HG03139 (cell line): ENCODE data around the gene KRIT1.
"Not testable (repeated sequence)": the region's sequence is repeated elsewhere in the genome, so short reads cannot be mapped to it uniquely, and the experiment has no call there.

Source experiments
- ATAC-seq: cut with Tn5 transposase; IDR thresholded peaks from one replicate; pipeline ENCODE4 v1.9.1; 2021; ENCODE audit not compliant: unreplicated experiment

KRIT1 gene

DNA sequence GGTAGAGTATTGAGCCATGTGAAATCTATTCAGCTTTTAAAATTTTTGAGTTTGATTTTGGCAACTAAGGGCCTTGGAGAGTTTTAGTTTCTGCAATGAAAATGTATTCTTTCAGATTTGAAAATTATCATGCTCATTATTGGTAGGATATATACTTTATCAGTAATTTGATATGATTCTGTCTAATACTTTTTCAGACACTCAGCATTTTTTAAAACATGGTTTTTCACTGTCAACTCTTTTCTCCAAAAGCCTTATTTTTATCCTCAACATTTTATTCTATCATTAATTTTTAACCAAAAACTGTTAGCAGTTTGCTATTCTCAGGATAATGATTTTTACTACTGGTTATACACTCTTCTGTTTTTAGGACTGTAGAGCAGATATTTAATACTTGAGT, 4.9 kb upstream of the KRIT1 start:
- no peak for ATAC-seq

DNA sequence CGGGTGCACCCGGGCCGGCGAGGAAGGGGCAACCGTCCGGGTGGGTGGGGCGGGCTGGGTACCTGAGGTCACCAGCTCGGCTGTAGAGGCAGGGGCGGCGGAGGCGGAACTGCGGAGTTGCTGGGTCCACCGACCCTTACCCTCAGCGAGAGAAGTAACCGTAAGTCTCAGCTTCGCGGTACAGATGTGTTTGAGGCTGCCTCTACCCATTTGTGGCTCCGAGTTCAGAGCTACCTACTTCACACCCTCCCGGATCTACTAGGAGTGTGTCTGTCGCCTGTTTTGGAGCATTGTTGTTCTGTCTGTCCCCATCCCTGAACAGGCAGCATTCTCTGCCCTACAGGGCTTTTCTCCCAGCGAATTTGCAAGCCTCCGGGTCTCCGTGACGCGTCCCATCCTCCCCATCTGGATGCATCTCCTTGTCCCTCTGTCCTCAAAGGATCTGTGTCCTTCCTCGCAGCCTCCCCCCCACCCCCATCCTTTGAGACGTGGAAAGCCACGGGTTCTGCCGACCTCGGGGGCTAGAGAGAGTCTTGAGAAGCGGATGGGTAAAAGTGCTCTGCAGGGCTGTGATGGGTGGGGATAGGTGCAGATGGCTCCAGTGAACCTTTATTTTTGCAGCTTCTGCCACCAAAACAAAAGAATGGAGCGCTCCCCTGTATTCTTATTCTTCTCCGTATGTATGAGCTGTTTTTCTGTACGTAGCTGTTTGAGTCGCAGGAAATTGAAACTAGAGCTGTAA, 817 bp upstream of the KRIT1 start:
- peak; percentile 29 for ATAC-seq

DNA sequence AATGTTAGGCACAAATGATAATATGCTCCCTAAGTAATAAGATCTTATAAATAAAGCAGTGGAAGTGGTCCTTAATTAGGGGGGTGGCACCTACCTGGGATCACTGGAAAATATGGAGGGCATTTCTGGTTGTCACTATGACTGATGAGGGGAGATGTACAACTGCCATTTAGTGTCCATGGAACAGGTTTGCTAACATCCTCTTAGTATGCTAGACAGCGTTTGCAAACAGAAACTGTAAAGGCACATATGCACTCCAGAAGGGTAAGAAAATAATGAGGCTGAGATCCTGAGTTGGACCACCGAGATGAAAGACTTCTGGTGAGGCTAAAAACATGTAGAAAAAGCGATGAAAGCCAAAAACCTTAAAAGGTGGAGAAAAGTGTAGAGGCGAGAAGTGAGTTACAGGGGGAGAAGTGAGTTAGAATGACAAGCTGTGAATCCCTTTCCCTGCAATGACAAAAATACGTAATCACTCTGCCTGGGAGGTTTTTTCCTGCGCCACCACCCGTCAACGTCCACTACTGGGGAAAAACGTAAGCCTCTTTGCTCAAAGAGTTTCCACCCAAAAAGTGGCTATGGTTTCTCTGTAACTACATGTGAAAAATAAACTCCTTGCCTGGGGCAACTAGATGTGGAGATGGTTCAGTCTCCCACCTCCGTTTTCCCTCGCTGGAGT, 767 bp downstream of the KRIT1 start:
- peak; percentile 1 for ATAC-seq

DNA sequence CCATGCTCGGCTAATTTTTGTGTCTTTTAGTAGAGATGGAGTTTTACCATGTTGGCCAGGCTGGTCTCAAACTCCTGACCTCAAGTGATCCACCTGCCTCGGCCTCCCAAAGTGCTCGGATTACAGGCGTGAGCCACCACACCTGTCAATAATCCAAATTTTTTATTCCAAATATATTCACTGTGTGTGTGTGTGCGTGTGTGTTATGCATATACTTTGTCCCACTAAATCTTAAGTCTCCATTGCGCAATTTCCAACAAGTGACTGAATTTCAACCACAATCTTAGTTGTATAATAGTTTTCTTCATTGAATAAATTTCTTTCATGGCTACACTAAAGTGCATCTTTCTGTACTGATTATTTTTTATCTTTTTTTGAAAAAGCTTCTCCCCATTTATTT, 2.7 kb downstream of the KRIT1 start:
- no peak for ATAC-seq

DNA sequence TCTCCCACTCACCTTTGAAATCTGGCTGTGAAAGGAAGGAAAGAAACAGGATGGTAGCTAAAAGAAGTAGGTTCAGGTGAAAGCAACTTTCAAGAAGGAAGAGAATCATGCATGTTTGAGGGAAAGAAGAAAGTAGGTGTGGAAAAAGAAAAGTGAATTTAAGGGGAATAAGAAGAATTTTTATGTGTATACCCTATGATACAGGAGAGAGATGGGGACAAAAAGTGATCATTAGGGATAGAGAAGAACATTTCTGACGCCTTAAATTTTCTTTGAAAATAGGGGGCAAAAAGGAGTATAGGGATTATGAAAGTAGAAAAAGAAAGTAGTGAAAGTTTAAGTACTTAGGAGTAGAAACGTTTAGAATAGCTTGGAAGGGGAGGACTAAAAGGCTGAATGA, 15.2 kb downstream of the KRIT1 start:
- no peak for ATAC-seq

DNA sequence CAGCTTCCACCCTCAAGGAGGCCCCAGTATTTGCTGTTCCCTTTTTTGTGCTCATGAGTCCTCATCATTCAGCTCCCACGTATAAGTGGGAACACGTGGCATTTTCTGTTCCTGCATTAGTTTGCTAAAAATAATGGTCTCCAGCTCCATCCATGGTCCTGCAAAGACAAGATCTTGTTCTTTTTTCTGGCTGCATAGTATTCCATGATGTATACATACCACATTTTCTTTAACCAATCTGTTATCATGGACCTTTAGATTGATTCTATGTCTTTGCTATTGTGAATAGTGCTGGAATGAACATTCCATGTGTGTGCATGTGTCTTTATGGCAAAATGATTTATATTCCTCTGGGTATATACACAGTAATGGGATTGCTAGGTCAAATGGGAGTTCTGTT, 17.0 kb downstream of the KRIT1 start:
- ATAC-seq, result no peak

DNA sequence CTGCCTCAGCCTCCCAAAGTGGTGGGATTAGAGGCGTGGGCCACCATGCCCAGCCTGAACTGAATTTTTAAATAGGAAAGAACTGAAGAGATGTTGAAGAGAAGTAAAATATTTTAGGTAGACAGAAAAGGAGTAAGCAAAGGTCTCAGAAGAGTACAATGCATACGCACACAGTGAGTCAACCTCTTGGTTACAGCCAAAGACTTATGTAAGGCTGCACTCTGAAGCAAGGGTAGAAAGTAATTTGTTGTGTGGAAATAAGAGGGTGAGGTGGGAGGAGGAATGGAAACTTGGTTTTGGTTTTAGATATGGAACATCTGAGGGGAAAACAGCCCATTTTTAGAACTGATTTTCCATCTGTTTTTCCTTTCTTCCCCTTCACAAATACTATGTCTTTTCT, 17.6 kb downstream of the KRIT1 start:
- no peak for ATAC-seq

DNA sequence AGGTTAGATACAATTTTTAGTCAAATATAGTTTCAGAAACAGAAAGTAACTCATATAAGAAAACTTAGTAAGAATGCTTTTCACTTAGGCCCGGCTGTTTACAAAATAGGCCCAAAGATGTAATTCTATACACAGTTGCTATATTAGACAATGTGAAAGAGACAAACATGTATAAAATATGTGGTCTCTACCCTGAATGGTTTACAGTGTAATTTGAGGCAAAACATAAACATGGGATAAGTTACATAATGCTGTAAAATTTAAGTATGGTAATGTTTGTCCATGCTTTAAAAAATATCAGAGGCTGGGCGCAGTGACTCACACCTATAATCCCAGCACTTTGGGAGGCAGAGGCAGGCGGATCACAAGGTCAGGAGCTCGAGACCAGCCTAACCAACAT, 18.7 kb downstream of the KRIT1 start:
- ATAC-seq, result no peak

DNA sequence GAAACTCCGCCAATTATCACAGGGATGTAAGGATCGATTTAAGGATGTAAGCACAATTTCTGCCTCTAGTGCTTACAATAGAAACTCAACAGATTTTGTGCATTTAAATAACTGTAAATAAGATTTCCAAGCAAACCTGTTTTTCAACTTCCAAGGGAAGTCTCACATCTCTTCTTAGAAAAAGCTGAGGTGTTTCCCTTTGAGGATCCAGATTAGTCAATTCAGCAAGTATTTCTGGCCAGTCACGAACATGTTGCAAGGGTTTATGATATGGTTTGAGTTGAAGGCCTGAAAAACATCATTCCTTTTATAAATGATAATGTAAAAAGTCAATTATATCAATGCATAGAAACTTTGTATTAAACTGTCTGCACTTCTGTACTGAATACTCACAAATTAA, 23.9 kb downstream of the KRIT1 start:
- no peak for ATAC-seq

DNA sequence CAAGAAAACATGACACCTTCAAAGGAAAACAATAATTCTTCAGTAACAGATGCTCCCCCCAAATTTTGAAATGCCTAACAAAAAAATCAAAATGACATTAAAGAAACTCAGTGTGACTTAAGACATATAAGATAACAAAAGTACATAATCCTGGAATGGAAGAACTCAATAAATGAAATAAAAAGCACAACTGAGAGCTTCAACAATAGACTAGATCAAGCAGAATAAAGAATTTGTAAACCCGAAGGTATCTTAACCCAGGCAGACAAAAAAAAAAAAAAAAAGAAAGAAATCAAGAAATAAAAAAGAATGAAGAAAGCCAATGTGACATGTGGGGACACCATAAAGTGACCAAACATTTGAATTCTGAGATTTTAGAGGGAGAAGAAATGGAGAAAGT, 39.0 kb downstream of the KRIT1 start:
- ATAC-seq, result no peak

DNA sequence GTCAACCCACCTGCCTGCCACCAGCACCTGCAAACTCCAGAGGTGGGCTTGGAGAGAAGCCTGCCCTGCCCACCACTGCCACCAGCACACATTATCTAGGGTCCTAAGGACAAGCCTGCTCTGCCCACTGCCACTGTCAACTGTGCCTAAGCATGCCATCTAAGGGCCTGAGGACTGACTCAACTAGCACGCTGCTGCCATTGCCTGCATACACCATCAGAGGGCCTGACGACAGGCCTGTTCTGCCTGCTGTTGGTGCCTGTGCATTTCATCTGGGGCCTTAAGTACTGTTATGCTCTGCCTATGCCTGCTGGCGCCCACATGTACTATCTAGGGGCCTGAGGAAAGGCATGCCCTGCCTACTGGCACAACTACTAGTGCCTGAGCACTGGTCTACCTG, 39.7 kb downstream of the KRIT1 start:
- ATAC-seq, result no peak

DNA sequence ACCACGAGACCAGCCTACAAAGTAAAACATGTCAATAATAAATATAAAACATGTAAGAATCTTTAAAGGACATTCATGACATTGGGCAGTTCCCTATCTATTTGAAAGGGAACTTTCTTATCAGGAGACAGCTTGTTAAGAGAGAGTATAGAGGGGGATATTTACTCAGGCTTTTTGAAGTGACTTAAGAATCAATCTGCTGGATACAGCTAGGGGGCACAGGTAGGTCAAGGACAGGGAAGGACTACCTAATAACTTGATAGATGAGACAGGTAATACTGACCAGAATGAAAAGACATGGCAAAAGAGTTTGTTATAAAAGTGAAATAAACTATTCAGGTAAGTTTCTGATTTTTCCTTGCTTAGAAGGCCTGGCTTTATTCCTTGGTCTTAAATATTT, 44.9 kb downstream of the KRIT1 start:
- ATAC-seq, result no peak

DNA sequence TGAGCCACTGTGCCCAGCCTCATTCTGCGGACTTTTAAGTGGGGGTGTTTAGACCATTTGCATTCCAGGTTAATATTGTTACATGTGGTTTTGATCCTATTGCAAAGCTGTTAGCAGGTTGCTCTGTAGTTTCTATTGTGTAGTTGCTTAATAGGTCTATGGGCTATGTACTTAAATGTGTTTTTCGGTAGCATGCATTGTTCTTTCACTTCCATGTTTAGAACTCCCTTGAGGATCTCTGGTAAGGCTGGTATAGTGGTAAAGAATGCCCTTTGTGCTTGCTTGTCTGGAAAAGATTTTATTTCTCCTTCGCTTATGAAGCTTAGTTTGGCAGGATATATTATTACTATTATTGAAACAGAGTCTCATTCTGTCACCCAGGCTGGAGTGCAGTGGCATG, 53.4 kb downstream of the KRIT1 start:
- ATAC-seq, result no peak

DNA sequence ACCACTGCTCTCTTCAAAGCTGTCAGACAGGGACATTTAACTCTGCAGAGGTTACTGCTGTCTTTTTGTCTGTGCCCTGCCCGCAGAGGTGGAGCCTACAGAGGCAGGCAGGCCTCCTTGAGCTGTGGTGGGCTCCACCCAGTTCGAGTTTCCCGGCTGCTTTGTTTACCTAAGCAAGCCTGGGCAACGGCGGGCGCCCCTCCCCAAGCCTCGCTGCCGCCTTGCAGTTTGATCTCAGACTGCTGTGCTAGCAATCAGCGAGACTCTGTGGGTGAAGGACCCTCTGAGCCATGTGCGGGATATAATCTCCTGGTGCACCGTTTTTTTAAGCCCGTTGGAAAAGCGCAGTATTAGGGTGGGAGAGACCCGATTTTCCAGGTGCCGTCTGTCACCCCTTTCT, 56.5 kb downstream of the KRIT1 start:
- not testable (repeated sequence) for ATAC-seq

DNA sequence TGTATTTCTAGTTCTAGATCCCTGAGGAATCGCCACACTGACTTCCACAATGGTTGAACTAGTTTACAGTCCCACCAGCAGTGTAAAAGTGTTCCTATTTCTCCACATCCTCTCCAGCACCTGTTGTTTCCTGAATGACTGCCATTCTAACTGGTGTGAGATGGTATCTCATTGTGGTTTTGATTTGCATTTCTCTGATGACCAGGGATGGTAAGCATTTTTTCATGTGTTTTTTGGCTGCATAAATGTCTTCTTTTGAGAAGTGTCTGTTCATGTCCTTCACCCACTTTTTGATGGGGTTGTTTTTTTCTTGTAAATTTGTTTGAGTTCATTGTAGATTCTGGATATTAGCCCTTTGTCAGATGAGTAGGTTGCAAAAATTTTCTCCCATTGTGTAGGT, 61.4 kb downstream of the KRIT1 start:
- ATAC-seq, result not testable (repeated sequence)

DNA sequence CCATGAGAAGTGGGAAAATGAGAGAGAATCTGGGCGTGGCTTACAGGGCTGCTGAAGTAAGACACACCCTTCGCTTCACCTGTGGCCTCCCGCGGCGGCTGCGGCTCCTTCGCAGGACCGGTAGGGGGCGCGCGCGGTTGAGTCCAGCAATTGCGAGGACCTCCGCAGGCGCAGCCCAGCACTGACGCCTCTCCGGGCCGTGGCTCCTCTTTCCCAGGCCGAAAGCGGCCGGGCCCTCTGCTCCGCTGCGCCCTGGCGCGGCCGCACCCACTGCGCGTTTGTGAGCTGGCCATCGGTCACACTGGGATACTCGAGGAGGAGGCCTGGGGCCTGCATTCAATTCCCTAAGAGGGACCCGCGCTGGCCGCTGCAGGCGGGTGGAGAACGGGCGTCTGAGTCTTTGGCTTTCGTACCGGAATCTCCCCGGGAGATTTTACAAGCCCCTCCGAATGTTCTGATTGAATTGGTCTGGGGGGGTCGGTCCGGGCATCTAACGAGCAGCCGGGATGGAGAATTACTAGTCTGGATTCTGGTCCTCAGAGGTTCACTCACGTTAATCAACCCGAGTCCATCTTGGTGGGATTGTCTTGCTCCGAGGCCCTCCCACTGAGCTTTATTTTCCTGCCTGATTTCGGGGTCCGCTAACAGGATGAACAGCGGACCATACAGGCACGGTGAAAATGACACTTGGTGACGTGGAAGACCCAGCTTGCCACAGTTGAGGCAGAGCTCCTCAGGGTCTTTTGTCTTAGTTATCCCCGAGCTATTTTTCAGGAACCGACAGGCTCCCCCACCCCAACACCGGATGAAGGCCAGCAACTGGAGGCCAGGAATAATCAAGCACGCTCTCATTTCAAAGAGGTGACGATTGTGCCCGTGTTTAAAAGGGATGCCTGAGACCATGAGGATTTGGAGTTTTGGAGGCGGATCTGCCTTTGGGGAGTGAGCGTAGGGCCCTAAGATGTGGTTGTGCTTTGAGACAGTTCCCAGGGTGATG, 66.5 kb downstream of the KRIT1 start, which contains the start of gene LRRD1:
Gene LRRD1 (minus strand): TSS at position 215 of the 997 bp plus-strand sequence. CDS start 13,940 bp downstream, outside the sequence.
- ATAC-seq, result peak; percentile 98

DNA sequence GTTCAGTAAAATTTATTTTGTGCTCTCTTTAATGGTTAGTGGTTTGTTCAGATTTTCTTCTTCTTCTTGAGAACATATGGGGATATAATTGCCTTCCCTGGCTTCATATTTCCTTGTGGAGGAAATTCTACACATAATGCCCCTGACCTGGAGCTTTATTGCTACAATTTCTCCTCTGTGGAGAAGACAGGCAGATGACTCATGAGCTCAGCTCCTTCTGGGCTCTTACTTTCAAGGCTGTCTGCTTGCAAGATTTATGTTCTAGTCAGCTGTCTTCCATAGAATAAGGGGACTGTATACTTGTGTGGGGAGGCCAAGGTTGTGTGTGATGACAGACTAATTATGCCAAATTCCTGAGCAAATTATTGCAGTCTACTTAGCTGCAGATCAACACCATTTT, 68.4 kb downstream of the KRIT1 start:
- ATAC-seq, result no peak

DNA sequence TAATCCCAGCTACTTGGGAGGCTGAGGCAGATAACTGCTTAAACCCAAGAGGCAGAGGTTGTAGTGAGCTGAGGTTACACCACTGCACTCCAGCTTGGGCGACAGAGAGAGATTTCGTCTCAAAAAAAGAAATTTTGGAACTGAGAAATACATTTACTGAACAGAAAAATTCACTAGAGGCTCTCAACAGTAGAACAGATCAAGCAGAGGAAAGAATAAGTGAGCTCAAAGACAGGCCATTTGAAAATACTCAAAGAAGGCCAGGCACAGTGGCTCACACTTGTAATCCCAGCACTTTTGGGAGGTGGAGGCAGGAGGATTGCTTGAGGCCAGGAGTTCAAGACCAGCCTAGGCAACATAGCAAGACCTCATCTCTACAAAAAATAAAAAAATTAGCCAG, 76.2 kb downstream of the KRIT1 start:
- not testable (repeated sequence) for ATAC-seq

DNA sequence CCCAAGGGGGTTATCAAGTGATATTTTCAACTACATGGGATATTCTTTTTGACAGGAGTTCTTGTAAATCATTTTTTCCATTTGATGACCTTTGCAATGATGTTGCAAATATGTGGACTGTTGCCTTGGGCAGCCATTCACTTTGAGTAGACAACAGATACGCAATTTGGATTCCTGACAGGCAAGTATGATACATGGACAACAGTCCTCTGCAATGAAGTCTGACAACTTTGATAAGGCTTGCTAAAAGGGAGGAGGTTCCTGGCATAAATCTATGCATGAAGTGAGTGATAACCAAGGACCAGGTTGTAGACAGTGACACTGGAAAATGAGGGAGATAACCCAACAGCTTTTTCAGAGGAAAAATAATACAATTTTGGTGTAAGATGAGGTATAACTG, 84.4 kb downstream of the KRIT1 start:
- no peak for ATAC-seq

DNA sequence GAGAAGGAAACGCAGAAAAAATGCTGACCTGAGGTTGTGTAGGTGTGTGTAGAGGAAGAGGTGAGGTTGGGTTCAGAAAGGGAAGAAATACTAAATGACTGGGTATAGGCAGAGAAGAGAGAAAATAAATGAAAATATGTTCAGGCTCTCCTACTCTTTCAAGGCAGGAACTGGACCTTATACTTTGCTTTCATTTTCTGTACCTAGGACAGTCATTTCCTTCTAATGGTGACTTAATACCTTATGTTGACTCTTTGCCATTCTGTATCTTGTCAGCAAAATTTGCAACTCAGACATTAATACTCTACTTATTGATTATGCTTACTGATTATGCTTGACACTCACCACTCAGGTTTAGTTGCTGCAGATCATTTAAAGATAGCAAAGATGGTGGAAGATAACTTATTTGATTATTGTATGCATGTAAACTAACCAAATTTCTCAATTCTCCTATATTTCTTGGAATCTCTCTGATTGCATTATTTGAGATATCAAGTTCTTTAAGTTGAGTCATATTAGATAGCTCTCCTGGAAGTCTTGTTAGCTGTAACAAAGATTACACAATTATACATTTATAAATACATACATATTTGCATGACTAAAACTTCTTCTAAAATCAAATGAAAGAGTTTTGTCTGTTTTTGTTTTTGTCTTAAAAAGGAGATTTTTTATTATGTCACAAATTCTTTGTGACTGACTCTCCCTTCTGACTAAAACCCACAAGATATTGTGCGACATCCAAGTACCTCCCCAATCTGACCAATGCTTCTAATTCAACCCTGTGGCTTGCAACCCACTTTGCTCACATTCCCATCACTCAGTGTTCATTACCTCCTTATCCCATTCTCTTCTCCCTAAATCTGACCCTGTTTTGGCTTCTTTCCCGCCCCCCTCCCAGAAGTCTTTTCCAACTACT, 86.8 kb downstream of the KRIT1 start:
- peak; percentile 84 for ATAC-seq
